GM19463 (cell line): ENCODE data around the gene IFI44.

Experiments used
- ATAC-seq: cut with Tn5 transposase; IDR thresholded peaks from one replicate; pipeline ENCODE4 v1.9.1; 2021; ENCODE audit warnings: mild to moderate bottlenecking, moderate library complexity; ENCODE audit not compliant: unreplicated experiment

The IFI44 gene

GRCh38 chr1:78691995-78692747 lies 42.5 kb downstream of the IFI44 start:
- no peak for ATAC-seq

- no peak for ATAC-seq
Measured at GRCh38 chr1:78699813-78700212, 50.2 kb downstream of the IFI44 start.

GRCh38 chr1:78702426-78702825 lies 52.8 kb downstream of the IFI44 start:
- ATAC-seq = no peak

- no peak for ATAC-seq
Measured at GRCh38 chr1:78703806-78704205, 54.2 kb downstream of the IFI44 start.

- ATAC-seq = no peak
Measured at GRCh38 chr1:78712467-78713051, 62.9 kb downstream of the IFI44 start.

GRCh38 chr1:78713297-78713696 lies 63.7 kb downstream of the IFI44 start:
- no peak for ATAC-seq
